ENCODE results near the gene ZDHHC12. TPM values are rescaled to one million over a fixed set of nuclear protein-coding genes. Genes with fewer than 3 reads are reported as not detected.
A peak's percentile ranks its signal among the peaks of the same experiment; 100 is the strongest.

Gene ZDHHC12
- total and polyA plus RNA-seq, 10 of the 15 experiments (the other 5 are each of a cell fraction or from before 2014, with no cell fraction given): 0.95 to 146 (median 49.9) TPM

DNA sequence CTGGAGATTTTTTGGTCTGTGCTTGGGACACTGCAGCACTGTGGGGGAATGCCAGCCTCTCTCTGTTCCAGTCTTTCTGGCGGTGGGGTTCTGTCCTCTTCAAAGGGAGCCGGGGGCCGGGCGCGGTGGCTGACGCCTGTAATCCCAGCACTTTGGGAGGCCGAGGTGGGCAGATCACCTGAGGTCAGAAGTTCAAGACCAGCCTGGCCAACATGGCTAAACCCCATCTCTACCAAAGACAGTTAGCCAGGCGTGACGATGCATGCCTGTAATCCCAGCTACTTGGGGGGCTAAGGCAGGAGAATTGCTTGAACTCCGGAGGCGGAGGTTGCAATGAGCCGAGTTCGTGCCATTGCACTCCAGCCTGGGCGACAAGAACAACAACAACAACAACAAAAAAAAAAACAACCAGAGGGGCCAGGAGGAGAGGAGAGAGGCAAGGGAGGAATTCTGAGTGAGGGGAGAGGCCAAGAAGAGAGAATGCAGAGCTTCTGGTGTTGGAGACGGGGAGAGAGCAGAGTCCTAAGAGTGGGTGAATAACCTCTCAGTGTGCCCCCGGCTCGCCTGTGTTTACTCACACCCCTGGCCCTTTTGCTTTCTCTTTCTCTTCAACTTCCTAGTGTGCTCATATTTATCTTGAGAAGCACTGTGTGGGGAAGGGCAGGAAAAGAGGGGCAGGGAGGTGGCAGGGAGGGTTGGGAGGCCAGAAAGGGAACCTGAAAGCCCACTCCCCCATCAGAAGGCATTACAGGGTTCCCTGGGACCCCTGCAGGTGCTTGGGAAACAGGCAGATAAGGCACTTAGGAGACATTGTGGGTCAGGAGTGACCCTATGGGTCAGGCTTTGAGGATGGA is 38.1 kb downstream of the ZDHHC12 start:
- Histone ChIP-seq H3K79me2 (ENCODE audit: control insufficient read depth, insufficient read depth, low read length) (peaks cover 89% of the 10 kb centered on the region), H3K9ac (ENCODE audit: control insufficient read depth, insufficient read depth, low read length) (peak overlapping the region; percentile 96), H3K27me3 (replicated peaks in 1 of 2; ENCODE audit: control insufficient read depth in 2 of 2, insufficient read depth in 2 of 2, low read length in 1 of 2) (no peaks in the 10 kb centered on the region), H3K4me2 (ENCODE audit: control insufficient read depth, insufficient read depth) (peak overlapping the region; percentile 80), H3K9me3 (replicated peaks; ENCODE audit: control insufficient read depth, insufficient read depth, low read length) (no peaks in the 10 kb centered on the region), H2AFZ (ENCODE audit: control insufficient read depth, low read depth, low read length) (no peak overlapping the region), H4K20me1 (ENCODE audit: control insufficient read depth, insufficient read depth) (no peaks in the 10 kb centered on the region), H3K4me1 (ENCODE audit: control insufficient read depth, insufficient read depth, low read length) (peaks cover 13% of the 10 kb centered on the region; the same call in 1 of the 2 replicates), H3K36me3 (ENCODE audit: control insufficient read depth in 2 of 2, insufficient read depth in 2 of 2, low read length in 1 of 2) (0 out of 4 replicates have a peak, but pooled peaks cover 0 to 4% of the 10 kb centered on the region in 2 experiments), H3K27ac (ENCODE audit: control insufficient read depth, insufficient read depth) (peak overlapping the region; percentile 96), H3K4me3 (peak overlapping the region; percentile 95)
- no peak for FAIRE-seq
- CTCF ChIA-PET: interaction anchor here (0.9 kb wide), 1 partner anchor 15 kb away, joined by 4 read pairs; no protein-coding TSS in a partner anchor
- in situ Hi-C loops (cut with MboI): no loop called here
- RAD21 ChIA-PET (ENCODE audit: unreplicated experiment): interaction anchor here (0.9 to 1.2 kb wide), 2 partner anchors 38 to 41 kb away, joined by 3 read pairs; partner anchors contain the start of gene ZDHHC12
- ATAC-seq: peak; percentile 38
- POLR2A ChIA-PET: interaction anchor here (0.5 to 2.1 kb wide), 13 partner anchors 21 to 1122 kb away, joined by 3 to 33 read pairs (median 4); partner anchors contain the start of gene ZDHHC12
- BruUV-seq (replicated peaks): no TSS peak
- intact Hi-C loops (cut with micrococcal nuclease; ENCODE audit: unreplicated experiment): loop anchor here (10.0 kb wide), 1 partner anchor 131 kb away; the partner anchor contains the start of gene SPTAN1
- no peak for DNase-seq (ENCODE audit: low read depth, low spot score)
- TF ChIP-seq, protein P1, sequence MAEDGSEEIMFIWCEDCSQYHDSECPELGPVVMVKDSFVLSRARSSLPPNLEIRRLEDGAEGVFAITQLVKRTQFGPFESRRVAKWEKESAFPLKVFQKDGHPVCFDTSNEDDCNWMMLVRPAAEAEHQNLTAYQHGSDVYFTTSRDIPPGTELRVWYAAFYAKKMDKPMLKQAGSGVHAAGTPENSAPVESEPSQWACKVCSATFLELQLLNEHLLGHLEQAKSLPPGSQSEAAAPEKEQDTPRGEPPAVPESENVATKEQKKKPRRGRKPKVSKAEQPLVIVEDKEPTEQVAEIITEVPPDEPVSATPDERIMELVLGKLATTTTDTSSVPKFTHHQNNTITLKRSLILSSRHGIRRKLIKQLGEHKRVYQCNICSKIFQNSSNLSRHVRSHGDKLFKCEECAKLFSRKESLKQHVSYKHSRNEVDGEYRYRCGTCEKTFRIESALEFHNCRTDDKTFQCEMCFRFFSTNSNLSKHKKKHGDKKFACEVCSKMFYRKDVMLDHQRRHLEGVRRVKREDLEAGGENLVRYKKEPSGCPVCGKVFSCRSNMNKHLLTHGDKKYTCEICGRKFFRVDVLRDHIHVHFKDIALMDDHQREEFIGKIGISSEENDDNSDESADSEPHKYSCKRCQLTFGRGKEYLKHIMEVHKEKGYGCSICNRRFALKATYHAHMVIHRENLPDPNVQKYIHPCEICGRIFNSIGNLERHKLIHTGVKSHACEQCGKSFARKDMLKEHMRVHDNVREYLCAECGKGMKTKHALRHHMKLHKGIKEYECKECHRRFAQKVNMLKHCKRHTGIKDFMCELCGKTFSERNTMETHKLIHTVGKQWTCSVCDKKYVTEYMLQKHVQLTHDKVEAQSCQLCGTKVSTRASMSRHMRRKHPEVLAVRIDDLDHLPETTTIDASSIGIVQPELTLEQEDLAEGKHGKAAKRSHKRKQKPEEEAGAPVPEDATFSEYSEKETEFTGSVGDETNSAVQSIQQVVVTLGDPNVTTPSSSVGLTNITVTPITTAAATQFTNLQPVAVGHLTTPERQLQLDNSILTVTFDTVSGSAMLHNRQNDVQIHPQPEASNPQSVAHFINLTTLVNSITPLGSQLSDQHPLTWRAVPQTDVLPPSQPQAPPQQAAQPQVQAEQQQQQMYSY (CRISPR knock-in tag; IDR thresholded peaks at IDR 0.05): no peak
- TF ChIP-seq BHLHE40 (IDR thresholded peaks at IDR 0.05; ENCODE audit: borderline replicate concordance in 1 of 2, low read depth in 2 of 2, low read length in 1 of 2) (peak in 1 of 2 experiments; percentile 37; a peak in 1 of 4 replicates), ATF7 (IDR thresholded peaks at IDR 0.05; ENCODE audit: low read depth) (0 out of 2 replicates have a peak, but pooled peaks have one; percentile 30), PML (IDR thresholded peaks at IDR 0.05; ENCODE audit: low read length) (no peak), TCF12 (IDR thresholded peaks at IDR 0.05; ENCODE audit: low read depth, low read length) (no peak), BMI1 (IDR thresholded peaks at IDR 0.05; ENCODE audit: borderline replicate concordance) (no peak), NBN (IDR thresholded peaks at IDR 0.05) (peak; percentile 87), SRF (IDR thresholded peaks at IDR 0.05; ENCODE audit: low read depth in 2 of 2, low read length in 2 of 2) (no peak), ASH2L (IDR thresholded peaks at IDR 0.05; ENCODE audit: borderline replicate concordance, low read depth) (no peak), POLR2A (IDR thresholded peaks at IDR 0.05; ENCODE audit: low read depth, low read length) (peak; percentile 64), ZSCAN29 (IDR thresholded peaks at IDR 0.05) (no peak), PAX5 (IDR thresholded peaks at IDR 0.05; ENCODE audit: borderline replicate concordance, low read depth, low read length) (peak; percentile 55; the same call in 1 of the 2 replicates), MXI1 (IDR thresholded peaks at IDR 0.05; ENCODE audit: low read depth, low read length) (0 out of 2 replicates have a peak, but pooled peaks have one; percentile 11), FOXK2 (IDR thresholded peaks at IDR 0.05) (peak; percentile 72)
- TF ChIP-seq, protein P2, sequence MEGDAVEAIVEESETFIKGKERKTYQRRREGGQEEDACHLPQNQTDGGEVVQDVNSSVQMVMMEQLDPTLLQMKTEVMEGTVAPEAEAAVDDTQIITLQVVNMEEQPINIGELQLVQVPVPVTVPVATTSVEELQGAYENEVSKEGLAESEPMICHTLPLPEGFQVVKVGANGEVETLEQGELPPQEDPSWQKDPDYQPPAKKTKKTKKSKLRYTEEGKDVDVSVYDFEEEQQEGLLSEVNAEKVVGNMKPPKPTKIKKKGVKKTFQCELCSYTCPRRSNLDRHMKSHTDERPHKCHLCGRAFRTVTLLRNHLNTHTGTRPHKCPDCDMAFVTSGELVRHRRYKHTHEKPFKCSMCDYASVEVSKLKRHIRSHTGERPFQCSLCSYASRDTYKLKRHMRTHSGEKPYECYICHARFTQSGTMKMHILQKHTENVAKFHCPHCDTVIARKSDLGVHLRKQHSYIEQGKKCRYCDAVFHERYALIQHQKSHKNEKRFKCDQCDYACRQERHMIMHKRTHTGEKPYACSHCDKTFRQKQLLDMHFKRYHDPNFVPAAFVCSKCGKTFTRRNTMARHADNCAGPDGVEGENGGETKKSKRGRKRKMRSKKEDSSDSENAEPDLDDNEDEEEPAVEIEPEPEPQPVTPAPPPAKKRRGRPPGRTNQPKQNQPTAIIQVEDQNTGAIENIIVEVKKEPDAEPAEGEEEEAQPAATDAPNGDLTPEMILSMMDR (IDR thresholded peaks at IDR 0.05 in 2 of 3, conservative IDR thresholded peaks at IDR 0.05 in 1 of 3; ENCODE audit: control insufficient read depth in 2 of 3, extremely low read depth in 1 of 3, insufficient read depth in 1 of 3, low read depth in 3 of 3, low read length in 3 of 3): no peak
- TF ChIP-seq, protein P3, sequence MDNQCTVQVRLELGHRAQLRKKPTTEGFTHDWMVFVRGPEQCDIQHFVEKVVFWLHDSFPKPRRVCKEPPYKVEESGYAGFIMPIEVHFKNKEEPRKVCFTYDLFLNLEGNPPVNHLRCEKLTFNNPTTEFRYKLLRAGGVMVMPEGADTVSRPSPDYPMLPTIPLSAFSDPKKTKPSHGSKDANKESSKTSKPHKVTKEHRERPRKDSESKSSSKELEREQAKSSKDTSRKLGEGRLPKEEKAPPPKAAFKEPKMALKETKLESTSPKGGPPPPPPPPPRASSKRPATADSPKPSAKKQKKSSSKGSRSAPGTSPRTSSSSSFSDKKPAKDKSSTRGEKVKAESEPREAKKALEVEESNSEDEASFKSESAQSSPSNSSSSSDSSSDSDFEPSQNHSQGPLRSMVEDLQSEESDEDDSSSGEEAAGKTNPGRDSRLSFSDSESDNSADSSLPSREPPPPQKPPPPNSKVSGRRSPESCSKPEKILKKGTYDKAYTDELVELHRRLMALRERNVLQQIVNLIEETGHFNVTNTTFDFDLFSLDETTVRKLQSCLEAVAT (IDR thresholded peaks at IDR 0.05): peak; percentile 62
- WGBS (ENCODE audit: insufficient coverage, insufficient replicate concordance, low lambda C conversion rate, missing lambda C conversion rate): 0% methylated on average over 16 of the region's 17 CpGs
- SMC1A ChIA-PET (ENCODE audit: uncharacterized antibody, unreplicated experiment): interaction anchor here (2.1 to 2.9 kb wide), 3 partner anchors 8 to 42 kb away, joined by 6 to 12 read pairs (median 8); no protein-coding TSS in a partner anchor
